ENCODE results near the gene FCN3.
"Not testable (repeated sequence)": the region's sequence is repeated elsewhere in the genome, so short reads cannot be mapped to it uniquely, and the experiment has no call there.

Gene FCN3
- total RNA-seq, result 0 reads per million in 3 experiments

GRCh38 chr1:27374362-27375086 is at the start of gene FCN3:
TSS of gene FCN3 (minus strand) at chr1:27374824. CDS start at chr1:27374818, 6 bp downstream.
- DNase-seq, result no peak

- no peak for DNase-seq
These were observed 49.1 kb upstream of the FCN3 start for GRCh38 chr1:27423709-27424108.

- peak; percentile 36 for DNase-seq
These were observed 43.9 kb upstream of the FCN3 start for GRCh38 chr1:27418326-27419185.

GRCh38 chr1:27417713-27418112 is 43.1 kb upstream of the FCN3 start:
- no peak for DNase-seq

GRCh38 chr1:27416387-27417111 is 41.9 kb upstream of the FCN3 start:
- peak; percentile 56 for DNase-seq

DNA sequence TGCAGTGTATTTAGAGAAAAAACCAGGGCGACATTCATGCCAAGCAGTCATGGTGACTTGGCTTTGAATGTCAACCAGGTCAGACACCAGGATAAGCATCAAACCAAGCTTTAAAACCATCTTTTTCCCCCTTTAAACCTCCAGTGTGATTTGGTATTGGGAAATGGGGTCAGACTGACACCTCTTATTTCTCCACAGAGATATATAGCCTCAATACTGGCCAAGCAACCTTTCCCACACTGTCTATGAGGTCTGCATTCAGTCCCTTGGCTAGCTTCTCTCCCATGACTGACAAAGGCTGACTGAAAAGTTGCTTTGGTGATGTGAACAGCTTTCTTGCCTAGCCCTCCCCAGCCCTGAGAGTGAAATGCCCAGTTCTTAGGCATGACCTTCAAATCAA is 39.5 kb upstream of the FCN3 start:
- DNase-seq, result no peak

- DNase-seq, result no peak
These were observed 38.4 kb upstream of the FCN3 start for GRCh38 chr1:27413004-27413403.

DNA sequence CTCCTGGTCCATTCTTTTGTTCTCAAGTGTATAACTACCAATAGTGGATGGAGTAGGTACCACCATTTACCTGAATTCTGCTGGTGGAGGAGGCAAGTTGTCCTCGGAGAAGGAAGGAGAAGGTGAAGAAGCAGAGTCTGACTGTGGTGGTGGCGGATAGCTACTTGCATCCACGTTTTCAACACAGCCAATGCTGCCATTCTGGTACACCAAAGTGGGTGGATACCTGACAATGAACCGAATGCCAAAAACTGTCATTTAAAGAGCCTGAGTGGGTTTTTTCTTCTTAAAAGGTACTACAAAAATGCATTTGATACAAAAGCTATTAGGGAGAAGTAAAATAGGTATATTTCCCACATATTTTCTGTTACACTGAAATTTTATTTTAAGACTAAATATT is 37.9 kb upstream of the FCN3 start:
- DNase-seq, result no peak

GRCh38 chr1:27410709-27411108 is 36.1 kb upstream of the FCN3 start:
- DNase-seq, result no peak

GRCh38 chr1:27409669-27410068 is 35.0 kb upstream of the FCN3 start:
- DNase-seq, result no peak

DNA sequence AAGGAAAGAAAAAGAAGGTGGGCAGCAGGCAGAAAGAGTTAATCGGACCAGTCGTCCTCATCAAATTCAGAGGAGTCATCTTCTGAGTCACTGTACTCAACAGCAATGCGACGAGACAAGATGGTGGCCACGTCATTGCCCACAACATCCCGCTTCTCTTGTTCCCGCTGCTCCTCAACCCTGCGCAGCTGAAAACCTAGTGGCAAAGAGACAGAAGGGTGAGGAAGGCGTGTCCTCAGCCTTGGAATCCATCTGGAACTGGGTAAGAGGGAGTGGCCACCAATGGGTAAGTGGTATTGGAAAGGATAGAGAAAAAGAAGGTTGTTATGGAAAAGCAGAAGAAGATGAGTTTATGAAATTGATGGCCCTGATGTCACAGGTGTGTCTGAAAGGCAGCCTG is 33.5 kb upstream of the FCN3 start:
- DNase-seq, result no peak

DNA sequence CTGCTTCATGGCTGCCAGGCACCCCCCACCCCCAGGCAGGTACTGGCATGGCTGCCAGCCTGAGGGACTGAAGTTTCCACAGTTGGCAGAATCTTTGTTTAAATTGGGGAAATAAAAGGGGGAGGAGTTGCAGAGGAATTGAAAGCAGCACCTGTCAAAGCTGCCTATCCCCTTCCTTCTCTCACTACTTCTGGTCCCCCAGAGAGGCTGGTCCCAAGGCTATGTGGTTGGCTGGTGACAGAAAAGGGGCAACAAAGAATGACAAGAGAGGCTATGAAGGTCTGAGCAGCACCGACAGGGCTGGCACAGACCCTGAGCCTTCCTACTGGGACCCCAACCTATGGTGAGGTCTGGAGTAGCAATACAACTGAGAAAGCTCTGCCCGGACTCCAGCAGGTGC is 32.2 kb upstream of the FCN3 start:
- DNase-seq, result not testable (repeated sequence)

- no peak for DNase-seq
These were observed 31.7 kb upstream of the FCN3 start for GRCh38 chr1:27406362-27406680.

- DNase-seq, result not testable (repeated sequence)
These were observed 31.2 kb upstream of the FCN3 start for GRCh38 chr1:27405598-27406361.

GRCh38 chr1:27405074-27405473 is 30.4 kb upstream of the FCN3 start:
- no peak for DNase-seq

DNA sequence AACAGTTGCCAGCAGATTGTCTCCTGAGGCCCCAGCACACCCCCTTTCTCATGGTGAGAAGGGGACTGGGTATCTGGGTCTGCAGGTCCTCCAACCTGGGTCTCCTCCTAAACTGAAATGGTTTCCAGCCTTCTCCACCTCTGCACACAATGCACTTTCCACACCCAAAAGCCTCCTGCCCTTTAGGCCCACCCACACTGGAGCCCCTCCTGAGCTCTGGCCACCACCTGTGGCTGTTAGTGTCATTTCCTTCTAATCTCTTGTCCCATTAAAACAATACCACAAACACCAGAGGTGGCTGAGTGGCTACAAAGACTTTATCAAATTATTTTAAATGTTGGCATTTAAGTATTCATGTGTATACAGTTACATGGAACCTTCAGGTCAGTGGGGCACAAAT is 29.3 kb upstream of the FCN3 start:
- no peak for DNase-seq

GRCh38 chr1:27403065-27403726 is 28.6 kb upstream of the FCN3 start:
- no peak for DNase-seq

GRCh38 chr1:27402349-27402754 is 27.7 kb upstream of the FCN3 start:
- no peak for DNase-seq

DNA sequence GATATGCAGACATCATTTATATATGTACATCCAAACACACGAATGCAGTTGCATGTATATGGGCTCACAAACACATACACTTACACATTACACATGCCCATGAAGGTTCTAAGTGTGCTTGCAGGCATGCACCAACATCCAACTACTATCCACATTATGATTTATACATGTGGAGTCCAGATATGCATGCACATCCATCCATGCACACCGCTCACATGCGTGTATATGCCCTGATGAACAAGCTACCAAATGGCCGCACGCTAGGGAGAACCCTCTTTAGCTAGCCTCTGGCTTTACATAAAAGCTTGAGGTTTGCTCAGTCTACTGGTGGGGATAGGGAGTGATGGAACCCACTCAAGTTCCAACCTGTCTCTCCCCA is 26.3 kb upstream of the FCN3 start:
- no peak for DNase-seq

GRCh38 chr1:27400082-27400962 is 25.7 kb upstream of the FCN3 start:
- no peak for DNase-seq
